CD4-positive, alpha-beta T cell (primary cell): ENCODE measurements around the gene CCND1. TPM values are rescaled to one million over a fixed set of nuclear protein-coding genes. Genes with fewer than 3 reads are reported as not detected.

ENCODE experiments used
- ATAC-seq: fragments of 200-7000 bp; cut with Tn5 transposase; one replicate; pipeline ENCODE4 v1.10.0; 2022; ENCODE audit warnings: mild to moderate bottlenecking; ENCODE audit not compliant: poor library complexity
- CTCF ChIA-PET: fragments of 350-600 bp; sonication (Branson Sonifier 250); formaldehyde crosslinking; loops from one replicate; lab custom pipeline; 2021; ENCODE audit warnings: antibody characterized with exemption, inconsistent platforms; lab: Charles Lee
- POLR2A ChIA-PET: fragments of 350-600 bp; sonication (Branson Sonifier 250); formaldehyde crosslinking; loops from one replicate; lab custom pipeline; 2021; ENCODE audit warnings: antibody characterized with exemption, inconsistent platforms; lab: Charles Lee
- DNase-seq, 14 experiments: peaks; one replicate each; pipeline ENCODE4 v3.0.0-alpha.2; 2013 to 2020; ENCODE audit warnings: mixed read lengths in 2 of 14
- H3K27ac ChIP-seq, 2 donors: one replicate each; pipeline versions ENCODE4 v1.5.1 to v1.7.0; 2013; ENCODE audit warnings: low read length in 2 of 2, low read depth in 1 of 2, mild to moderate bottlenecking in 1 of 2
- H3K27me3 ChIP-seq, 2 experiments: 1 replicate in 1 of 2; 2 replicates in 1 of 2; pipeline versions ENCODE4 v1.6.1 to v1.7.0; 2013; ENCODE audit warnings: low read length in 2 of 2, control low read depth in 1 of 2, mild to moderate bottlenecking in 1 of 2, moderate library complexity in 1 of 2; ENCODE audit not compliant: insufficient read depth in 2 of 2, control insufficient read depth in 1 of 2
- H3K36me3 ChIP-seq: one replicate; pipeline ENCODE4 v1.6.1; 2013; ENCODE audit warnings: low read length, control low read depth; ENCODE audit not compliant: insufficient read depth
- H3K4me1 ChIP-seq: one replicate; pipeline ENCODE4 v1.6.1; 2013; ENCODE audit warnings: low read length, control low read depth; ENCODE audit not compliant: insufficient read depth
- H3K4me3 ChIP-seq: one replicate; pipeline ENCODE4 v1.5.1; 2013; ENCODE audit warnings: mild to moderate bottlenecking, low read length, moderate library complexity
- H3K9me3 ChIP-seq, 2 experiments: 1 replicate in 1 of 2; 2 replicates in 1 of 2; pipeline versions ENCODE4 v1.6.1 to v1.7.0; 2013; ENCODE audit warnings: low read length in 2 of 2, mild to moderate bottlenecking in 2 of 2, control low read depth in 1 of 2, moderate library complexity in 1 of 2; ENCODE audit not compliant: control insufficient read depth in 1 of 2, insufficient read depth in 1 of 2
- H3K27ac Mint-ChIP-seq: one replicate; pipeline ENCODE4 v1.8.0; 2020; ENCODE audit warnings: mixed read lengths
- H3K27me3 Mint-ChIP-seq: one replicate; pipeline ENCODE4 v1.8.0; 2021; ENCODE audit warnings: mixed read lengths
- H3K36me3 Mint-ChIP-seq: one replicate; pipeline ENCODE4 v1.8.0; 2021; ENCODE audit warnings: low read depth, mixed read lengths
- H3K4me1 Mint-ChIP-seq: one replicate; pipeline ENCODE4 v1.8.0; 2021; ENCODE audit warnings: low read depth, mixed read lengths
- H3K4me3 Mint-ChIP-seq: one replicate; pipeline ENCODE4 v1.8.0; 2020; ENCODE audit warnings: mild to moderate bottlenecking, mixed read lengths
- H3K9me3 Mint-ChIP-seq: one replicate; pipeline ENCODE4 v1.8.0; 2020; ENCODE audit warnings: mixed read lengths
- CTCF ChIP-seq: fragments of 200-600 bp; IDR thresholded peaks from one replicate; pipeline ENCODE4 v1.8.0; 2022; ENCODE audit warnings: antibody characterized with exemption, mild to moderate bottlenecking
- intact Hi-C, 2 experiments: fragments of 100-400 bp; cut with DNase I in 1 of 2; cut with micrococcal nuclease in 1 of 2; formaldehyde crosslinking; loops; one replicate each; pipeline versions ENCODE4 v1.15.1 to v1.9.0; 2023 to 2025; cut with DNase I, micrococcal nuclease
- total RNA-seq, 174 experiments: library from RNA in 2 of 174; stranded (reverse) in 2 of 174; gene quantifications; one replicate each; pipeline ENCODE4 v1.2.3 and lab custom pipeline; 2021 to 2026

CCND1 gene
- total RNA-seq, 2 experiments from 2014 or later = 1.7 to 2.4 TPM

GRCh38 chr11:69667619-69668604, 27.0 kb downstream of the CCND1 start:
- no peak for TF ChIP-seq CTCF
- ChIA-PET POLR2A (no interaction called here), CTCF (no interaction called here)
- H3K27me3 ChIP-seq = no peaks in the 10 kb centered on the region
- intact Hi-C loops = no loop called here
- H3K36me3 ChIP-seq = peaks cover 68% of the 10 kb centered on the region
- Mint-ChIP-seq H3K36me3 (peaks cover 78% of the 10 kb centered on the region), H3K27ac (no peak overlapping the region), H3K4me3 (no peak overlapping the region), H3K27me3 (no peaks in the 10 kb centered on the region), H3K9me3 (no peaks in the 10 kb centered on the region), H3K4me1 (peaks cover 21% of the 10 kb centered on the region)
- H3K27ac ChIP-seq = no peak overlapping the region
- no peak overlapping the region for H3K4me3 ChIP-seq
- DNase-seq (no peak), ATAC-seq (no peak)
- H3K4me1 ChIP-seq = peaks cover 5% of the 10 kb centered on the region
- no peaks in the 10 kb centered on the region for H3K9me3 ChIP-seq

- Histone ChIP-seq H3K27ac (no peak overlapping the region), H3K36me3 (peaks cover 64% of the 10 kb centered on the region), H3K4me3 (no peak overlapping the region), H3K27me3 (no peaks in the 10 kb centered on the region), H3K4me1 (peaks cover 21% of the 10 kb centered on the region), H3K9me3 (no peaks in the 10 kb centered on the region)
- Mint-ChIP-seq H3K36me3 (peaks cover 67% of the 10 kb centered on the region), H3K9me3 (no peaks in the 10 kb centered on the region), H3K27ac (no peak overlapping the region), H3K27me3 (no peaks in the 10 kb centered on the region), H3K4me1 (peaks cover 33% of the 10 kb centered on the region), H3K4me3 (no peak overlapping the region)
- ChIA-PET POLR2A (no interaction called here), CTCF (interaction anchor here (2.2 kb wide), 1 partner anchor 10 kb away, joined by 13 read pairs; no protein-coding TSS in a partner anchor)
- no peak for ATAC-seq
- no peak for DNase-seq
- intact Hi-C loops = no loop called here
- no peak for TF ChIP-seq CTCF
Measured at GRCh38 chr11:69669486-69669885, 28.5 kb downstream of the CCND1 start.

- Mint-ChIP-seq H3K4me3 (peak overlapping the region; percentile 75), H3K27me3 (no peaks in the 10 kb centered on the region), H3K36me3 (peaks cover 62% of the 10 kb centered on the region), H3K4me1 (peaks cover 36% of the 10 kb centered on the region), H3K9me3 (no peaks in the 10 kb centered on the region), H3K27ac (peak overlapping the region; percentile 10)
- no peak overlapping the region for H3K4me3 ChIP-seq
- no peak overlapping the region for H3K27ac ChIP-seq
- peaks cover 56% of the 10 kb centered on the region for H3K36me3 ChIP-seq
- H3K27me3 ChIP-seq = no peaks in the 10 kb centered on the region
- peaks cover 25% of the 10 kb centered on the region for H3K4me1 ChIP-seq
- DNase-seq (peak; percentile 26 to 77 (median 48)), ATAC-seq (peak; percentile 25)
- intact Hi-C loops = loop anchor here (1.0 to 10.0 kb wide), 5 partner anchors 569 to 916 kb away; partner anchors contain the start of genes IGHMBP2 (in 1 of the 2), MRPL21 (in 1 of the 2), PPFIA1 (in 1 of the 2) and TESMIN (in 1 of the 2)
- CTCF ChIA-PET = interaction anchor here (0.7 to 2.2 kb wide), 8 partner anchors 8 to 622 kb away, joined by 3 to 13 read pairs (median 4); partner anchors contain the start of genes MYEOV and TPCN2
- peak; percentile 91 for TF ChIP-seq CTCF
- POLR2A ChIA-PET = interaction anchor here (0.8 to 1.1 kb wide), 2 partner anchors 27 to 547 kb away, joined by 3 to 4 read pairs; no protein-coding TSS in a partner anchor
- no peaks in the 10 kb centered on the region for H3K9me3 ChIP-seq
Measured at GRCh38 chr11:69670158-69670845, 29.3 kb downstream of the CCND1 start.
